HS-5 (cell line): Measurements from ENCODE around the gene RAB21.
"Not testable (repeated sequence)": the region's sequence is repeated elsewhere in the genome, so short reads cannot be mapped to it uniquely, and the experiment has no call there.

ENCODE experiments used
- DNase-seq: peaks from one replicate; pipeline ENCODE4 v3.0.0-alpha.2; 2012; ENCODE audit warnings: low read depth

The RAB21 gene

GRCh38 chr12:71799106-71799505 is 44.4 kb downstream of the RAB21 start:
- DNase-seq = peak; percentile 69

GRCh38 chr12:71800177-71800576 is 45.5 kb downstream of the RAB21 start:
- DNase-seq = no peak

GRCh38 chr12:71804505-71804904 is 49.8 kb downstream of the RAB21 start:
- DNase-seq = no peak

- no peak for DNase-seq
Measured at GRCh38 chr12:71810921-71811320, 56.3 kb downstream of the RAB21 start.

- not testable (repeated sequence) for DNase-seq
Measured at GRCh38 chr12:71815242-71815641, 60.6 kb downstream of the RAB21 start.

GRCh38 chr12:71822088-71822487 is 67.4 kb downstream of the RAB21 start:
- not testable (repeated sequence) for DNase-seq

- no peak for DNase-seq
Measured at GRCh38 chr12:71828813-71829212, 74.2 kb downstream of the RAB21 start.

- DNase-seq = no peak
Measured at GRCh38 chr12:71837356-71837755, 82.7 kb downstream of the RAB21 start.

GRCh38 chr12:71838231-71838630 is 83.6 kb downstream of the RAB21 start:
- no peak for DNase-seq

GRCh38 chr12:71838676-71839075 is 84.0 kb downstream of the RAB21 start:
- no peak for DNase-seq

- DNase-seq = peak; percentile 76
Measured at GRCh38 chr12:71840231-71840847, 85.7 kb downstream of the RAB21 start.

GRCh38 chr12:71846322-71846940 is 91.8 kb downstream of the RAB21 start:
- DNase-seq = peak; percentile 19

- no peak for DNase-seq
Measured at GRCh38 chr12:71848212-71848611, 93.5 kb downstream of the RAB21 start.

- no peak for DNase-seq
Measured at GRCh38 chr12:71849109-71849851, 94.6 kb downstream of the RAB21 start.
